Tibial artery (tissue), 4 donors: ENCODE measurements around the gene RBBP5.

Experiments
- DNase-seq, 2 donors: peaks; one replicate each; pipeline ENCODE4 v3.0.0-alpha.2; 2019
- H3K27ac ChIP-seq, 2 donors: fragments of 200-600 bp; sonication (generic) in 1 of 2; 1 replicate in 1 of 2; 2 replicates in 1 of 2; pipeline ENCODE4 v1.5.1; 2018 to 2019; ENCODE audit warnings: mild to moderate bottlenecking in 1 of 2
- H3K27me3 ChIP-seq, 2 donors: fragments of 200-600 bp; sonication (generic) in 1 of 2; one replicate each; pipeline versions ENCODE4 v1.5.1 to v1.6.0; 2016 to 2019
- H3K36me3 ChIP-seq, 3 donors: fragments of 200-600 bp; sonication (generic) in 2 of 3; one replicate each; pipeline ENCODE4 v1.5.1; 2016 to 2019; ENCODE audit warnings: mild to moderate bottlenecking in 2 of 3
- H3K4me1 ChIP-seq, 4 donors: fragments of 200-600 bp; sonication (generic) in 2 of 4; 1 replicate in 3 of 4; 2 replicates in 1 of 4; pipeline ENCODE4 v1.5.1; 2016 to 2019
- H3K4me3 ChIP-seq, 2 donors: fragments of 200-600 bp; sonication (generic) in 1 of 2; 1 replicate in 1 of 2; 2 replicates in 1 of 2; pipeline ENCODE4 v1.5.1; 2018 to 2019; ENCODE audit warnings: mild to moderate bottlenecking in 2 of 2
- H3K9me3 ChIP-seq, 3 donors: fragments of 200-600 bp; sonication (generic) in 1 of 3; one replicate each; pipeline ENCODE4 v1.5.1; 2016 to 2019
- CTCF ChIP-seq, 2 experiments: fragments of 200-600 bp in 1 of 2; fragments of 450-650 bp in 1 of 2; IDR thresholded peaks; one replicate each; pipeline ENCODE4 v1.5.1; 2017 to 2019; ENCODE audit warnings: antibody characterized with exemption in 2 of 2, mild to moderate bottlenecking in 1 of 2, moderate library complexity in 1 of 2
- intact Hi-C: fragments of 100-400 bp; cut with DNase I; formaldehyde crosslinking; loops from one replicate; pipeline ENCODE4 v1.15.0; 2023; ENCODE audit warnings: low total_unique reads

Gene RBBP5

GRCh38 chr1:205140113-205140512, 18.3 kb upstream of the RBBP5 start:
- Histone ChIP-seq H3K36me3 (no peaks in the 10 kb centered on the region), H3K27me3 (no peaks in the 10 kb centered on the region), H3K4me1 (peaks cover 0 to 28% (median 15%) of the 10 kb centered on the region in 4 donors), H3K27ac (no peak overlapping the region), H3K9me3 (no peaks in the 10 kb centered on the region), H3K4me3 (no peak overlapping the region)
- no peak for DNase-seq
- TF ChIP-seq CTCF (IDR thresholded peaks at IDR 0.05) = no peak
- intact Hi-C loops = no loop called here

GRCh38 chr1:205137901-205138300, 16.1 kb upstream of the RBBP5 start:
- DNase-seq = no peak
- peaks cover 0 to 11% (median 8%) of the 10 kb centered on the region in 4 donors for H3K4me1 ChIP-seq
- no peak for TF ChIP-seq CTCF (IDR thresholded peaks at IDR 0.05)
- intact Hi-C loops = no loop called here
- no peaks in the 10 kb centered on the region for H3K27me3 ChIP-seq
- no peak overlapping the region for H3K27ac ChIP-seq
- H3K9me3 ChIP-seq = no peaks in the 10 kb centered on the region
- H3K4me3 ChIP-seq = no peak overlapping the region
- no peaks in the 10 kb centered on the region for H3K36me3 ChIP-seq

DNA sequence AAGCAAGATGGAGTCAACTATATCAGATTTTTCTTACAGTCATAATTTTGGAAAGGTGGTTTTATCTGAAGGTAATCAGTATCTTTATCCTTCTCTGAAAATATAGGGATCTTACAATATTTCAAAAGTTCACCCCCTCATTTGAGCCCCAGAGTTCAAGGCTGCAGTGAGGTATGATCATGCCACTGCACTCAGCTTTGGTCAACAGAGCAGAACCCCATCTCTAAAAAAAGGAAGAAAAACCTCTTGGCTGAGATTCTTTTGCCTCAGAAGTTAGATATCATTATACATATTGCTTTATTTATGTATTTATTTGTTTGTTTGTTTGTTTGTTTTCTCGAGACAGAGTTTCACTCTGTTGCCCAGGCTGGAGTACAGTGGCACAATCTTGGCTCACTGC, 11.5 kb upstream of the RBBP5 start:
- DNase-seq = no peak
- H3K9me3 ChIP-seq = no peaks in the 10 kb centered on the region
- intact Hi-C loops = no loop called here
- no peak overlapping the region for H3K4me3 ChIP-seq
- H3K27me3 ChIP-seq = no peaks in the 10 kb centered on the region
- H3K36me3 ChIP-seq = no peaks in the 10 kb centered on the region
- no peaks in the 10 kb centered on the region for H3K4me1 ChIP-seq
- TF ChIP-seq CTCF (IDR thresholded peaks at IDR 0.05) = no peak
- H3K27ac ChIP-seq = no peak overlapping the region

DNA sequence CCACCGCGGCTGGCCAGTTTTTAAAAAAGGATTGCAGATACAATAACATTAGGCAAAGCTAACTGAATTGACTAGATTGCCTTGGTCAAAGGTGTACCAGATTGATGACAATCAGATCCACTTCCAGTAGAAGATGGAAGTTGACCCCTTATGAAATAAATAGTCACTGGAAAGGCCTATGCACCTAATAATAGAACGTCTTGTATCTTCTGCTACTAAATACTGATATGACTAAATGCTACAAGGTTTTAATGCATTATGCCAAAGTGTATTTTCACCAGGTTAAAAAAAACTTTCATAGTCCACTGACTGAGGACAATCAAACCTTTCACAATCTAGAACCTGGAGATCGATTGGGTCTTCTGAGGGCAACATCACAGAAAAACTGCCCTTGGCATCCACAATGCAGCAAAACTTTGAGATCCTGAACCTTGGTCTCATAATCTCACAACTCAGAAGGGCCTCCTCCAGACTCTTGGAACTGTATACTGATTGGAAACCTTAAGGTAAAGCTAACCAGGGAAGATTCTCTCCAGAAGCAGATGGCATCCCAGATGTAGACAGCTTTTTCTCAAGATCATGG, 7.8 kb upstream of the RBBP5 start:
- DNase-seq = no peak
- intact Hi-C loops = no loop called here
- no peak overlapping the region for H3K27ac ChIP-seq
- no peaks in the 10 kb centered on the region for H3K36me3 ChIP-seq
- H3K4me3 ChIP-seq = no peak overlapping the region
- H3K9me3 ChIP-seq = no peaks in the 10 kb centered on the region
- H3K27me3 ChIP-seq = no peaks in the 10 kb centered on the region
- no peaks in the 10 kb centered on the region for H3K4me1 ChIP-seq
- TF ChIP-seq CTCF (IDR thresholded peaks at IDR 0.05) = no peak

GRCh38 chr1:205128050-205128449, 6.3 kb upstream of the RBBP5 start:
- no peaks in the 10 kb centered on the region for H3K27me3 ChIP-seq
- no peaks in the 10 kb centered on the region for H3K9me3 ChIP-seq
- DNase-seq = no peak
- H3K27ac ChIP-seq = no peak overlapping the region
- peaks cover 0 to under 1% (median 0%) of the 10 kb centered on the region in 4 donors for H3K4me1 ChIP-seq
- intact Hi-C loops = no loop called here
- no peaks in the 10 kb centered on the region for H3K36me3 ChIP-seq
- no peak for TF ChIP-seq CTCF (IDR thresholded peaks at IDR 0.05)
- H3K4me3 ChIP-seq = no peak overlapping the region

GRCh38 chr1:205127646-205128045, 5.9 kb upstream of the RBBP5 start:
- Histone ChIP-seq H3K27ac (no peak overlapping the region), H3K4me1 (peaks cover 0 to 4% (median 2%) of the 10 kb centered on the region in 4 donors), H3K9me3 (no peaks in the 10 kb centered on the region), H3K4me3 (no peak overlapping the region), H3K27me3 (no peaks in the 10 kb centered on the region), H3K36me3 (no peaks in the 10 kb centered on the region)
- intact Hi-C loops = no loop called here
- TF ChIP-seq CTCF (IDR thresholded peaks at IDR 0.05) = no peak
- no peak for DNase-seq
